HepG2 (cell line): ENCODE results near the gene CACNG8. TPM values are rescaled to one million over a fixed set of nuclear protein-coding genes. Genes with fewer than 3 reads are reported as not detected.

Source experiments
- ATAC-seq: fragments of 200-7000 bp; cut with Tn5 transposase; 3 replicates; pipeline ENCODE4 v1.9.1; 2020; ENCODE audit warnings: mild to moderate bottlenecking, moderate library complexity
- BruUV-seq: library from RNA; stranded (reverse); fragments of 400-500 nt; replicated peaks from 2 replicates; lab custom pipeline; 2021; lab: Mats Ljungman, UMichigan
- CTCF ChIA-PET: fragments of 300-600 bp; formaldehyde crosslinking; extraction: SDS; loops from one replicate; lab custom pipeline; 2021; ENCODE audit warnings: low total read pairs, inconsistent platforms, low intra/inter-chr PET ratio; lab: Yijun Ruan, JAX
- POLR2A ChIA-PET: fragments of 350-600 bp; sonication (Branson Sonifier 250); formaldehyde crosslinking; loops from one replicate; lab custom pipeline; 2020; ENCODE audit warnings: antibody characterized with exemption, inconsistent platforms; lab: Yijun Ruan, JAX
- DNase-seq: peaks from one replicate; pipeline ENCODE4 v3.0.0-alpha.2; 2015; ENCODE audit warnings: low spot score
- FAIRE-seq: peaks from 3 replicates; lab custom pipeline; 2011; peaks lifted over from hg19 to GRCh38; lab: Jason Lieb, UNC
- H2AFZ ChIP-seq: one replicate; pipeline ENCODE4 v1.6.1; 2011; ENCODE audit warnings: low read length, inconsistent platforms
- H3K27ac ChIP-seq: fragments of 300-600 bp; 3 replicates; pipeline ENCODE4 v1.8.0; 2011; ENCODE audit warnings: mixed run types, mild to moderate bottlenecking, mixed read lengths, low read length, inconsistent platforms; ENCODE audit not compliant: insufficient read depth; ENCODE audit errors: extremely low read length
- H3K27me3 ChIP-seq, 2 experiments: fragments of 200-600 bp in 1 of 2; 2 replicates in 1 of 2; 3 replicates in 1 of 2; pipeline versions ENCODE4 v1.6.0 to v1.8.0; 2011; ENCODE audit warnings: low read length in 2 of 2, mild to moderate bottlenecking in 2 of 2, moderate library complexity in 2 of 2, inconsistent platforms in 1 of 2; ENCODE audit not compliant: insufficient read depth in 2 of 2, control insufficient read depth in 1 of 2
- H3K36me3 ChIP-seq, 2 experiments: fragments of 200-600 bp in 1 of 2; replicated peaks in 1 of 2; 2 replicates in 1 of 2; 3 replicates in 1 of 2; pipeline versions ENCODE4 v1.5.1 to v1.8.0; 2011; ENCODE audit warnings: low read length in 2 of 2, inconsistent platforms in 1 of 2; ENCODE audit not compliant: insufficient read depth in 2 of 2, control insufficient read depth in 1 of 2
- H3K4me1 ChIP-seq: 2 replicates; pipeline ENCODE4 v1.5.1; 2012; ENCODE audit warnings: low read length, inconsistent platforms; ENCODE audit not compliant: insufficient read depth
- H3K4me2 ChIP-seq: 2 replicates; pipeline ENCODE4 v1.6.0; 2011; ENCODE audit warnings: low read depth, low read length, inconsistent platforms
- H3K4me3 ChIP-seq, 3 experiments: fragments of 200-600 bp in 1 of 3; sonication (generic), shearing (Covaris generic) in 1 of 3; replicated peaks in 1 of 3; 2 replicates each; pipeline ENCODE4 v1.5.1; 2011 to 2016; ENCODE audit warnings: low read length in 3 of 3, inconsistent platforms in 2 of 3, low read depth in 2 of 3, mild to moderate bottlenecking in 2 of 3, control low read depth in 1 of 3, mixed read lengths in 1 of 3; ENCODE audit not compliant: insufficient read depth in 1 of 3
- H3K79me2 ChIP-seq: one replicate; pipeline ENCODE4 v1.6.1; 2011; ENCODE audit warnings: low read length, inconsistent platforms; ENCODE audit not compliant: insufficient read depth
- H3K9ac ChIP-seq: 2 replicates; pipeline ENCODE4 v1.6.0; 2011; ENCODE audit warnings: mild to moderate bottlenecking, low read depth, low read length, inconsistent platforms; ENCODE audit not compliant: insufficient read depth
- H3K9me3 ChIP-seq: 2 replicates; pipeline ENCODE4 v1.5.1; 2012; ENCODE audit warnings: mild to moderate bottlenecking, low read length
- H4K20me1 ChIP-seq: 2 replicates; pipeline ENCODE4 v1.6.0; 2011; ENCODE audit warnings: inconsistent platforms, mild to moderate bottlenecking, low read length, moderate library complexity; ENCODE audit not compliant: insufficient read depth
- ATF2 ChIP-seq: sonication (generic); formaldehyde crosslinking; IDR thresholded peaks from 2 replicates; pipeline ENCODE4 v1.4.0; 2020; ENCODE audit warnings: missing genetic modification reagents
- CCDC6 ChIP-seq: sonication (generic); formaldehyde crosslinking; IDR thresholded peaks from 2 replicates; pipeline ENCODE4 v1.8.1; 2022; ENCODE audit warnings: mild to moderate bottlenecking, missing genetic modification reagents, moderate library complexity
- ZNF225 ChIP-seq: sonication (generic); formaldehyde crosslinking; IDR thresholded peaks from 2 replicates; pipeline ENCODE4 v1.4.0; 2020; ENCODE audit warnings: mild to moderate bottlenecking, missing genetic modification reagents
- WGBS: methylation state at CpG from one replicate; pipeline ENCODE4 v1.1.6; 2017; ENCODE audit warnings: low lambda C conversion rate; 5-methylcytosine and 5-hydroxymethylcytosine counted together
- in situ Hi-C: cut with HindIII; loops from 2 replicates; pipeline ENCODE4 v1.10.0; 2017; ENCODE audit warnings: low pct_unique_long_range_greater_than_20kb; ENCODE audit not compliant: extremely low pct_ligation_motif_present
- intact Hi-C: fragments of 100-400 bp; cut with micrococcal nuclease; formaldehyde crosslinking; loops from one replicate; pipeline ENCODE4 v1.10.0; 2022; ENCODE audit not compliant: unreplicated experiment
- polyA plus RNA-seq, 8 experiments: library from polyadenylated mRNA; depleted of rRNA in 3 of 8; stranded (reverse) in 7 of 8; unstranded in 1 of 8; fragments of >200 nt; fragmentation: Illumina TruSeq in 4 of 8; extraction: Trizol in 4 of 8; gene quantifications; 2 replicates each; pipeline versions ENCODE4 v1.2.1 to v1.2.3, GENCODE V29; 2011 to 2016; ENCODE audit warnings: low read depth in 4 of 8, missing spikeins in 1 of 8, mixed read lengths in 1 of 8; ENCODE audit not compliant: insufficient read depth in 1 of 8
- total RNA-seq, 5 experiments: library from RNA; depleted of rRNA; stranded (reverse); fragments of >200 nt; fragmentation: Illumina TruSeq; extraction: Trizol; gene quantifications; 2 replicates each; pipeline ENCODE4 v1.2.3, GENCODE V29; 2016; ENCODE audit warnings: low read depth in 1 of 5
- TF ChIP-seq, protein P1 (sequence below): sonication (generic); formaldehyde crosslinking; IDR thresholded peaks from 2 replicates; pipeline ENCODE4 v1.4.0; 2020; ENCODE audit warnings: missing genetic modification reagents
- TF ChIP-seq, protein P2 (sequence below): sonication (generic); formaldehyde crosslinking; IDR thresholded peaks from 2 replicates; pipeline ENCODE4 v1.5.1; 2020; ENCODE audit warnings: mild to moderate bottlenecking, missing genetic modification reagents, borderline replicate concordance
- TF ChIP-seq, protein P3 (sequence below): sonication (generic); formaldehyde crosslinking; conservative IDR thresholded peaks from 2 replicates; pipeline ENCODE4 v1.8.1; 2023; ENCODE audit warnings: missing genetic modification reagents

CACNG8 gene
- total and polyA plus RNA-seq, 2 of the 13 experiments (the other 11 are each of a cell fraction or from before 2014, with no cell fraction given): not detected

DNA sequence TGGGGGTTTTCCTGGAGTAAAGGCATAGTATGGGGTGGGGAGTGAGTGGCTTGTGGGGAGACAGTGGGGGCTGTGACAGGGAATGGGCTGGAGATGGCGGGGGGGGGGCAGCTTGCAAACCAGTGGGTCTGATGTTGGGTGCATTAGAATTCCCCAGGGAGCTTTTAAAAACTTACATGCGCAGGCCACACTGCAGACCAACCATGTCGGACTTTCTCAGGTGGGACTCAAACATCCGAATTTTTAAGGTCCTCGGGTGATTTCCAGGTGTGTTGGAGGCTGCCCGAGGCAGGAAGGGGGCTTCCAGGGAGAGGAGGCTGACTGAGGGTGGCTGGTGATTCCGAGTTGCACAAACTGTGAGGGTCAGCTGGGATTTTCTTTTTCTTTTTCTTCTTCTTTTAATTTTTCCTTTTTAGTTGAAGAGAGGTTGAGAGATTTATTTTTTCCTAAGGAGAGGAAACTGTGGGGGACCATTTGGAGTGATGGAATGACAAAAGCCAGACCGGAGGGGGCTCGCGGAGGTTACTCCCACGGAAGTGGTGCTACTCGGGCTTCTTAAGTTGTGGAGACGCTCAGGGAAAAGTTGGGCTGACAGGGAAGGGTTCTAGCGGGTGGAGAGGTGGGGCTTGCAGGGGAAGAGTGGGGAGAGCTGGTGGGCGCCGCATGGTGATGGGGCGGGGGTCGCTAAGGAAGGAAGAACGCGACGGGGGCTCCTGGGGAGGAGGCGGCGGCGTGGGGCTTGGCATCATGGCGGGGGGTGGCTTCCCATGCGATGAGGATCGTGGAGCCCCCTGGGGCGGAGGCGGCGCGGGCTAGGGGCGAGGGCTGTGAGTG is 997 bp upstream of the CACNG8 start (continued):
- TF ChIP-seq, protein P1, sequence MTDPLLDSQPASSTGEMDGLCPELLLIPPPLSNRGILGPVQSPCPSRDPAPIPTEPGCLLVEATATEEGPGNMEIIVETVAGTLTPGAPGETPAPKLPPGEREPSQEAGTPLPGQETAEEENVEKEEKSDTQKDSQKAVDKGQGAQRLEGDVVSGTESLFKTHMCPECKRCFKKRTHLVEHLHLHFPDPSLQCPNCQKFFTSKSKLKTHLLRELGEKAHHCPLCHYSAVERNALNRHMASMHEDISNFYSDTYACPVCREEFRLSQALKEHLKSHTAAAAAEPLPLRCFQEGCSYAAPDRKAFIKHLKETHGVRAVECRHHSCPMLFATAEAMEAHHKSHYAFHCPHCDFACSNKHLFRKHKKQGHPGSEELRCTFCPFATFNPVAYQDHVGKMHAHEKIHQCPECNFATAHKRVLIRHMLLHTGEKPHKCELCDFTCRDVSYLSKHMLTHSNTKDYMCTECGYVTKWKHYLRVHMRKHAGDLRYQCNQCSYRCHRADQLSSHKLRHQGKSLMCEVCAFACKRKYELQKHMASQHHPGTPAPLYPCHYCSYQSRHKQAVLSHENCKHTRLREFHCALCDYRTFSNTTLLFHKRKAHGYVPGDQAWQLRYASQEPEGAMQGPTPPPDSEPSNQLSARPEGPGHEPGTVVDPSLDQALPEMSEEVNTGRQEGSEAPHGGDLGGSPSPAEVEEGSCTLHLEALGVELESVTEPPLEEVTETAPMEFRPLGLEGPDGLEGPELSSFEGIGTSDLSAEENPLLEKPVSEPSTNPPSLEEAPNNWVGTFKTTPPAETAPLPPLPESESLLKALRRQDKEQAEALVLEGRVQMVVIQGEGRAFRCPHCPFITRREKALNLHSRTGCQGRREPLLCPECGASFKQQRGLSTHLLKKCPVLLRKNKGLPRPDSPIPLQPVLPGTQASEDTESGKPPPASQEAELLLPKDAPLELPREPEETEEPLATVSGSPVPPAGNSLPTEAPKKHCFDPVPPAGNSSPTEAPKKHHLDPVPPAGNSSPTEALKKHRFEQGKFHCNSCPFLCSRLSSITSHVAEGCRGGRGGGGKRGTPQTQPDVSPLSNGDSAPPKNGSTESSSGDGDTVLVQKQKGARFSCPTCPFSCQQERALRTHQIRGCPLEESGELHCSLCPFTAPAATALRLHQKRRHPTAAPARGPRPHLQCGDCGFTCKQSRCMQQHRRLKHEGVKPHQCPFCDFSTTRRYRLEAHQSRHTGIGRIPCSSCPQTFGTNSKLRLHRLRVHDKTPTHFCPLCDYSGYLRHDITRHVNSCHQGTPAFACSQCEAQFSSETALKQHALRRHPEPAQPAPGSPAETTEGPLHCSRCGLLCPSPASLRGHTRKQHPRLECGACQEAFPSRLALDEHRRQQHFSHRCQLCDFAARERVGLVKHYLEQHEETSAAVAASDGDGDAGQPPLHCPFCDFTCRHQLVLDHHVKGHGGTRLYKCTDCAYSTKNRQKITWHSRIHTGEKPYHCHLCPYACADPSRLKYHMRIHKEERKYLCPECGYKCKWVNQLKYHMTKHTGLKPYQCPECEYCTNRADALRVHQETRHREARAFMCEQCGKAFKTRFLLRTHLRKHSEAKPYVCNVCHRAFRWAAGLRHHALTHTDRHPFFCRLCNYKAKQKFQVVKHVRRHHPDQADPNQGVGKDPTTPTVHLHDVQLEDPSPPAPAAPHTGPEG: no peak
- TF ChIP-seq ATF2 (CRISPR knock-in tag): no peak
- TF ChIP-seq, all 625 proteins: peak for 0

- in situ Hi-C loops: no loop called here
- POLR2A ChIA-PET: no interaction called here
- FAIRE-seq: no peak
- TF ChIP-seq ZNF225 (CRISPR knock-in tag) (no peak), CCDC6 (CRISPR knock-in tag) (no peak)
- TF ChIP-seq, protein P2, sequence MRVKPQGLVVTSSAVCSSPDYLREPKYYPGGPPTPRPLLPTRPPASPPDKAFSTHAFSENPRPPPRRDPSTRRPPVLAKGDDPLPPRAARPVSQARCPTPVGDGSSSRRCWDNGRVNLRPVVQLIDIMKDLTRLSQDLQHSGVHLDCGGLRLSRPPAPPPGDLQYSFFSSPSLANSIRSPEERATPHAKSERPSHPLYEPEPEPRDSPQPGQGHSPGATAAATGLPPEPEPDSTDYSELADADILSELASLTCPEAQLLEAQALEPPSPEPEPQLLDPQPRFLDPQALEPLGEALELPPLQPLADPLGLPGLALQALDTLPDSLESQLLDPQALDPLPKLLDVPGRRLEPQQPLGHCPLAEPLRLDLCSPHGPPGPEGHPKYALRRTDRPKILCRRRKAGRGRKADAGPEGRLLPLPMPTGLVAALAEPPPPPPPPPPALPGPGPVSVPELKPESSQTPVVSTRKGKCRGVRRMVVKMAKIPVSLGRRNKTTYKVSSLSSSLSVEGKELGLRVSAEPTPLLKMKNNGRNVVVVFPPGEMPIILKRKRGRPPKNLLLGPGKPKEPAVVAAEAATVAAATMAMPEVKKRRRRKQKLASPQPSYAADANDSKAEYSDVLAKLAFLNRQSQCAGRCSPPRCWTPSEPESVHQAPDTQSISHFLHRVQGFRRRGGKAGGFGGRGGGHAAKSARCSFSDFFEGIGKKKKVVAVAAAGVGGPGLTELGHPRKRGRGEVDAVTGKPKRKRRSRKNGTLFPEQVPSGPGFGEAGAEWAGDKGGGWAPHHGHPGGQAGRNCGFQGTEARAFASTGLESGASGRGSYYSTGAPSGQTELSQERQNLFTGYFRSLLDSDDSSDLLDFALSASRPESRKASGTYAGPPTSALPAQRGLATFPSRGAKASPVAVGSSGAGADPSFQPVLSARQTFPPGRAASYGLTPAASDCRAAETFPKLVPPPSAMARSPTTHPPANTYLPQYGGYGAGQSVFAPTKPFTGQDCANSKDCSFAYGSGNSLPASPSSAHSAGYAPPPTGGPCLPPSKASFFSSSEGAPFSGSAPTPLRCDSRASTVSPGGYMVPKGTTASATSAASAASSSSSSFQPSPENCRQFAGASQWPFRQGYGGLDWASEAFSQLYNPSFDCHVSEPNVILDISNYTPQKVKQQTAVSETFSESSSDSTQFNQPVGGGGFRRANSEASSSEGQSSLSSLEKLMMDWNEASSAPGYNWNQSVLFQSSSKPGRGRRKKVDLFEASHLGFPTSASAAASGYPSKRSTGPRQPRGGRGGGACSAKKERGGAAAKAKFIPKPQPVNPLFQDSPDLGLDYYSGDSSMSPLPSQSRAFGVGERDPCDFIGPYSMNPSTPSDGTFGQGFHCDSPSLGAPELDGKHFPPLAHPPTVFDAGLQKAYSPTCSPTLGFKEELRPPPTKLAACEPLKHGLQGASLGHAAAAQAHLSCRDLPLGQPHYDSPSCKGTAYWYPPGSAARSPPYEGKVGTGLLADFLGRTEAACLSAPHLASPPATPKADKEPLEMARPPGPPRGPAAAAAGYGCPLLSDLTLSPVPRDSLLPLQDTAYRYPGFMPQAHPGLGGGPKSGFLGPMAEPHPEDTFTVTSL (CRISPR knock-in tag): no peak
- TF ChIP-seq, protein P3, sequence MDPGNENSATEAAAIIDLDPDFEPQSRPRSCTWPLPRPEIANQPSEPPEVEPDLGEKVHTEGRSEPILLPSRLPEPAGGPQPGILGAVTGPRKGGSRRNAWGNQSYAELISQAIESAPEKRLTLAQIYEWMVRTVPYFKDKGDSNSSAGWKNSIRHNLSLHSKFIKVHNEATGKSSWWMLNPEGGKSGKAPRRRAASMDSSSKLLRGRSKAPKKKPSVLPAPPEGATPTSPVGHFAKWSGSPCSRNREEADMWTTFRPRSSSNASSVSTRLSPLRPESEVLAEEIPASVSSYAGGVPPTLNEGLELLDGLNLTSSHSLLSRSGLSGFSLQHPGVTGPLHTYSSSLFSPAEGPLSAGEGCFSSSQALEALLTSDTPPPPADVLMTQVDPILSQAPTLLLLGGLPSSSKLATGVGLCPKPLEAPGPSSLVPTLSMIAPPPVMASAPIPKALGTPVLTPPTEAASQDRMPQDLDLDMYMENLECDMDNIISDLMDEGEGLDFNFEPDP: no peak
Observed at GRCh38 chr19:53965091-53965490, 2.4 kb downstream of the CACNG8 start.

More at GRCh38 chr19:53965091-53965490, 2.4 kb downstream of the CACNG8 start:
- intact Hi-C loops: no loop called here
- 20% methylated on average over 8 of the region's 11 CpGs for WGBS
- CTCF ChIA-PET: no interaction called here
- Histone ChIP-seq H3K27me3 (peaks cover 13 to 35% of the 10 kb centered on the region in 2 experiments; a peak in 4 of 5 replicates), H4K20me1 (no peaks in the 10 kb centered on the region), H3K4me3 (no peak overlapping the region), H3K27ac (no peak overlapping the region), H3K4me2 (peak overlapping the region; percentile 45), H3K9me3 (no peaks in the 10 kb centered on the region), H2AFZ (no peak overlapping the region), H3K36me3 (no peaks in the 10 kb centered on the region), H3K79me2 (no peaks in the 10 kb centered on the region), H3K4me1 (no peaks in the 10 kb centered on the region), H3K9ac (no peak overlapping the region)
- no TSS peak for BruUV-seq
- ATAC-seq (no peak), DNase-seq (no peak)
